GM19023 (cell line): ENCODE data around the gene OR52B4.
"Not testable (repeated sequence)": the region's sequence is repeated elsewhere in the genome, so short reads cannot be mapped to it uniquely, and the experiment has no call there.

ENCODE experiments used
- ATAC-seq: cut with Tn5 transposase; IDR thresholded peaks from one replicate; pipeline ENCODE4 v1.9.1; 2021; ENCODE audit warnings: mild to moderate bottlenecking, moderate library complexity; ENCODE audit not compliant: unreplicated experiment

Gene OR52B4

GRCh38 chr11:4368286-4368685, at the start of gene OR52B4:
OR52B4 (minus strand) TSS chr11:4368386; CDS start chr11:4368295, 91 bp downstream.
- no peak for ATAC-seq

- no peak for ATAC-seq
These were observed 48.6 kb upstream of the OR52B4 start for GRCh38 chr11:4416816-4417215.

GRCh38 chr11:4416306-4416705, 48.1 kb upstream of the OR52B4 start:
- no peak for ATAC-seq

- not testable (repeated sequence) for ATAC-seq
These were observed 38.0 kb upstream of the OR52B4 start for GRCh38 chr11:4406206-4406605.

- ATAC-seq = peak; percentile 22
These were observed 25.7 kb upstream of the OR52B4 start for GRCh38 chr11:4393858-4394223.

- peak; percentile 99 for ATAC-seq
These were observed 25.1 kb upstream of the OR52B4 start, which contains the start of gene TRIM21 for GRCh38 chr11:4393209-4393857. TRIM21 (minus strand) TSS chr11:4393702; CDS start chr11:4390409, 3,293 bp downstream.

GRCh38 chr11:4388221-4388620, 20.0 kb upstream of the OR52B4 start:
- ATAC-seq = no peak

GRCh38 chr11:4385978-4386740, 18.0 kb upstream of the OR52B4 start:
- ATAC-seq = no peak

- no peak for ATAC-seq
These were observed 13.7 kb upstream of the OR52B4 start for GRCh38 chr11:4381901-4382300.

GRCh38 chr11:4375431-4376140, 7.4 kb upstream of the OR52B4 start:
- no peak for ATAC-seq

- ATAC-seq = no peak
These were observed 2.0 kb upstream of the OR52B4 start for GRCh38 chr11:4370166-4370565.

- not testable (repeated sequence) for ATAC-seq
These were observed 20.0 kb downstream of the OR52B4 start for GRCh38 chr11:4348142-4348541.

- ATAC-seq = not testable (repeated sequence)
These were observed 22.8 kb downstream of the OR52B4 start for GRCh38 chr11:4345366-4345765.

- ATAC-seq = not testable (repeated sequence)
These were observed 33.8 kb downstream of the OR52B4 start for GRCh38 chr11:4334356-4334755.
